HG02588 (cell line): ENCODE data around the gene NOX4.
"Not testable (repeated sequence)": the region's sequence is repeated elsewhere in the genome, so short reads cannot be mapped to it uniquely, and the experiment has no call there.

Experiments used
- ATAC-seq: cut with Tn5 transposase; IDR thresholded peaks from one replicate; pipeline ENCODE4 v1.9.1; 2021; ENCODE audit warnings: mild to moderate bottlenecking, moderate library complexity; ENCODE audit not compliant: unreplicated experiment

NOX4 gene

DNA sequence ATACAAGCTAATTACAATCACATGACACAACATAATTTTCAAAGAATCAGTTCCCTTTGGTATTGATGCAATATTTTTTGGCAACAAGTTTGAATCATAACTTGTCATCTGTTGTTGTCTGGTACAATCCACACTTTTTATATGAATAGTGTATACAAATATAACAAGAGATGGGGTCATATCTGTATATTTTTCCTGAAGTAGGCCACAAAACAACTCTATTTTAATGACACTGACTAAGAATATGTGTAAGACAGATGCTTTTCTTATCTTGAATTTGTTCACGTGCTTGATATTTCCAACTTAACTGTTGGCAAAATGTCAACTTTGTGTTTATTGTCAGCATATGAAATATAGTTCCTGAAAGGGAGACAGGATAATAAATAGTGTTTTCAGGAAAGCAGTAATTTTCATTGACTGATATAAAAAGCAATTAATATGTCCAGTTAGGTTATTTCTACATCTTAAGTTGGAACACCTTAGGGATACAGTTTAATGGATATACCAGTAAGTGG, 27.9 kb downstream of the NOX4 start:
- no peak for ATAC-seq

DNA sequence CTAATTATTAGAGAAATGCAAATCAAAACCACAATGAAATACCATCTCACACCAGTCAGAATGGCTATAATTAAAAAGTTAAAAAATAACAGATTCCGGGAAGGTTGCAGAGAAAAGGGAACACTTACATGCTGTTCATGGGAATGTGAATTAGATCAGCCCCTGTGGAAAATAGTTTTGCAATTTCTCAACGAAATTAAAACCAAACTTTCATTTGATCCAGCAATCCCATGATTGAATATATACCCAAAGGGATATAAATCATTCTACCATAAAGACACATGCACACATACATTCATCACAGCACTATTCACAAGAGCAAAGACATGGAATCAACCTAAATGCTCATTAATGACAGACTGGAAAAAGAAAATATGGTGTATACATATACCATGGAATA, 32.5 kb downstream of the NOX4 start:
- ATAC-seq: no peak

DNA sequence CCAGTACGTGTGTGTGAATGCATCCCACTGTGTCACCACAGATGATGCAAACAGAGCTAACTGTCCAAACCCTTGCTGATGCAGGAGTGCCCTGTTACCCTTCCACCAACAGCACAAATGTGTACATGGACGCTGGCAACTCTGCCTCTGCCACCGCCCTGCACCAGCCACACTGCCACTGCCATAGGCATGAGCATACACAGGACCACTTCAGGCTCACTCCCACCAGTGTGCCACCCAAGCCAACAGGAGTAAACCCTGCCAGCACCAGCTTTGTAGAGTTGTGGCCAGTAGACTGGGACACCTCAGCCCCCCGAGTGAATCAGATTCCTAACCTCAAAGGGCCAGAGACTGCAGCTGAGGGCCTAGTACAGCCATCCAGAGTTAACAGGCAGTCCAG, 34.0 kb downstream of the NOX4 start:
- no peak for ATAC-seq

DNA sequence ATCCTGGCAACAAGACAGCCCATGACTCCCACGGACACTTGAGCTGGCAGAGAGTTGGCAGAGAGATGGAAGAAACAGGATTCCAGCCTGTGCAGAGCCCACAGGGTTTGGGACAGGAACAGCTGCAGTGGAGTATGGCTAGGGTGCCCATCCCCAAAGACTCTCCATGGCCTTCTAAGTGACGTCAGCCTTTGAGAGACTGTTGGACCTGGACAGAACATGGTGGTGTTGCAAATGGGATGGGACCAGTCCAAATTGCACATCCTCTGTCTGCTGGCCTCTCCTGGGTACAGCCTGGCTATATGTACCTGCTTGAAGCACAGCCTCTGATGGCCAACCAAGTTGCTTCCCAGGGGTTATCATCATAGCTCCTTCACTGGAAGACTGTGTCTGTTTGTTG, 34.5 kb downstream of the NOX4 start:
- no peak for ATAC-seq

DNA sequence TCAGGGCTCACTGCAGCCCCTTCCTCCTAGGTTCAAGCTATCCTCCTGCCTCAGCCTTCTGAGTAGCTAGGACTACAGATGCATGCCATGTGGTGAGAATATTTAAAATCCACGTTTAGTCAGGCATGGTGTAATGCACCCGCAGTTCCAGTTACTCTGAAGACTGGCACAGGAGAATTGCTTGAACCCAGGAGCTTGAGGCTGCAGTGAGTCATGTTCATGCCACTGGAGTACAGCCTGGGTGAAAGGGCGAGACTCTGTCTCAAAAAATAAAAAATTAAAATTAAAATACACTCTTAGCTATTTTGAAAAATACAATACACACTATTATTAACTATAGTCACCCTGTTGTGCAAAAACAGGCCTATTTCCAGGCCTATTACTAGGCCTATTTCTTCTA, 38.4 kb downstream of the NOX4 start:
- no peak for ATAC-seq

DNA sequence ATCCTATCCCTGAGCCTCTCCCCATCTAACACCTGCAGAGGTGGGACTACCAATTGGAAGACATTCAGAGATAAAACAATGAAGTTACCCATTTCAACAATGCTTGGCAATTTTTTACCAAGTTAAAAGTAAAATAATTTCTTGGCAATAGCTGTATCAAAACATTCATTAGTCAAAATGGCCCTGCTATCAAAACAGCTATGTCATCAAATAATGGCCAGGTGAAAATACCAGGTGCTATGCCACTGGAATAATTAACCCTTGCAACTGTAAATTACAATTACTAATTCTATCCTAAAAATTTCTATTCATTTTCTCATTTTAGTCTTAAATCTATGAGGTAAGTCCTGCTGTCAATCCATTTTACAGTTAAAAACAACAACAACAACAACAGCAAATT, 43.3 kb downstream of the NOX4 start:
- no peak for ATAC-seq

DNA sequence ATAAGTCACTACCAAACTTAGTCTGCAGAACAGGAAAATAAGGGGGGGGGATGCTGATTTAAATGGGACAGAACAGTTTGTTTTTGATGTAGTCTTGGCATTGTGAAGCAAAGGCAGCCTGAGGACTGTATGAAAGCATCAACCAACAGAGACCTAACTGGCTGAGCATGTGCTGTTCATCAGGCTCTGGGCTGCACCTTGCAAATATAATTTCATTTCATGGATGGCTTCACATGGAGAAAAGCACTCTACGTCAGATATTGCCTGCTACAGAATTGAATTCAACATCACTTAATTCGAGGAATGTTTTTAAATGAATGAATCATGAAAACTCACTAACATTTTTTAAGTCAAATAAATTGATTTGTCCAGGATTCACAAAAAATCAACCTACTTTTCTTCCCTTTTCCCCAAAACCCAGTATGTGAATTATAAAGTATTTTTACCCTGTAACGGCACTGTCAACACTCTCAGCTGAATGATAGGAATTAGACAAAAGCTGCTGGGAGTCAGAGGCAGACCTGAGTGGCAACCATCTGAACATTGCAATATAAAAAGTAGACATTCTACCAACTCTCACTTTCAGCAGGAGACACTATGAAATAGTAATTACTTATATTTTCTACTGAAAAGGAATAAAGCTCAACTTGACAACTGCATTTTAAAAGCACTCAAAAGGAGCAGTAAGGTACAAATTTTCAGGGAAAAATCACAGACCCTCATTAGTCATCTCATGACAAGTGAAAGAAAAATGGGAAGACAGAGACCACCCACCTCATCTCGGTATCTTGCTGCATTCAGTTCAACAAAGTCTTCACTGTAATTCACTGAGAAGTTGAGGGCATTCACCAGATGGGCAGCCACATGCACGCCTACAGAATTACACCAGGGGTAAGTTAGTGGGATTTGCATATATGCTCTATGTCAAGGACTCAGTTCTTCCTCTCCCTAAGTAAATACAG, 47.5 kb downstream of the NOX4 start:
- no peak for ATAC-seq

DNA sequence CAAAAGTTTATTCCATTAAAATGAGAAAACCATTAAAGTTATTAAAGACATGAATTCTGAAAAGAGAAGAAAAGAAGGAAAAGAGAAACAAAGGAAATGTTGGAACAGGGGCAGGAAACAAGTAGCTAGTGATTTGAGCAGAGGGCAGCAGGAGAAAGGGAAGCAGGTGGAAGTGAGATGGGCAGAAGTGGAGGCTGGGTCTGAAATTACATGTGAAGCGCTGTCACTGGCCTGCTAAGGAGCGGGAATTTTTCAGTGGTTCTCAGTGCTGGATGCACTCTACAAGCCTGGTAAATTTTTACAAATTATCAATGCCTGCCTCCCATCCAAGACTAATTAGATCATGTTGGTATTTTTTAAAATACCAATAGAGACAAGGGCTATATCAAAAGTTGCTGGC, 48.4 kb downstream of the NOX4 start:
- no peak for ATAC-seq

DNA sequence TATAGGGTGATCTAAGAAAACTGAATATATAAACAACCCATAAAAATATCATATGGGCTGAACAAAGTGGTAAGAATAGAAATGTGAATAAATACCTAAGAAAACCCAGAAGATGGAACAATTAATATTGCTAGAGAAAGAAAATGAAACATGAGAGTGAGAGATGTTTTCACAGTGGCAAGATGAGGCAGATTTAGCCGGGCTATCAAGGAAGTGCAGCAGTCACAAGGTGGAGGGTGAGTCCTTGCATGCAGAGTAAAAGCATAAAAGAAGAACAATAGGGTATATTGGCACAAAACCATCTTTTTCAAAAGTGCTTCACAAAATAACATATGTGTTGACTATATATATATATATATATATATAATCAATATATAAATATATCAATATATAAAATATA, 49.6 kb downstream of the NOX4 start:
- no peak for ATAC-seq

DNA sequence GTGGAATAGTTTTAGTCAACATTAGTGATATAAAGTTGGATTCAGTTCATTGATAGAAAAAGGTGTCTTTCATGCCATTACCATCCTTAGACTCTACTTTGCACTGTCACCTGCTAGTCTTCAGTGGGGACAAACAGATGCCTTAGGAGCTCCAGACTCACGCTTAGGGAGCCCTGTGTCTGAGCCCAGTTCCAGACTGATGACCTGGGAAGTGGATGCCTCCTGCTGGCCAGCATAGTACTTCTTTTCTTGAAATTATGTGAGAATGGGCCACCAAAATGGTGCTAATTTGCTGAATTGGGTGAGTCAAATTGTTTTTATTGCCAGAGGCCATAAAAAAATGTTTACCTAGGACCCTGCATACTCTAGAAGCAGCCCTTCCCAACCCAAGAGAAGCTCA, 53.9 kb downstream of the NOX4 start:
- ATAC-seq: no peak

DNA sequence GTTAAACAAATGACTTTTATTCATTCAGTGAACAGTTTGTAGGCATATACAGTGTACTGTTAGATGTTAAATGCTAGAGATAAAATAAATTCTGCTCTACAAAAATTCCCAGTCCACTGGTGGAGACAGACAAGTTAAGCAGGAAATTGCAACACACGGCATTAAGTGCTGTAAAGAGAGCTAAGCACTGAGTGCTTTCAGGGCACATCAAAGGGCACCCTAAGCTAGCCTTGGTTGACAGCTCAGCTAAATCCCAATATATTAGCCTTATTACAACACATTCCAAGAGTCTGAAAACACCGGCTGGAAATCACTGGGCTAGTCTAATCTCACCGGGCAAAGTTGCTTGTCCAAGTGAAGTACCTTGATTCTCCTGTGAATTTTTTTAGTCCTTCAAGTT, 55.1 kb downstream of the NOX4 start:
- ATAC-seq: no peak

DNA sequence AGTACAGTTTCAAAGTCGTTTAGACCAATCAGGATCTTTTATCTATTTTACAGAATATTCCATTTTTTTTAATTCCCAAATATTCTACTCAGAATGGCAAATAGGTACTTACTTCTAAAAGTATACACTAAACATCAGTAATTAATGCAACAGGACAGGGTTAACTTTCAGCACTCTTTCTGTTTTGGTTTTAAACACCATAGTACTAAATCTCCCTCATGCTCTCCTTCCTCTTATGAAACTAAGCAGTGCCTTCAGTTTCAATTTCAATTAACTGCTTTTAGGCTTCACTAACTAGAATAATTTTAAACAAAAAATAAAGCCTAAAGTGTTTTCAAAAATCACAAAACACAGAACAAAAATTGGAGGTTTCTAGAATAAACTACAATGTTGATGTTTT, 57.9 kb downstream of the NOX4 start:
- no peak for ATAC-seq

DNA sequence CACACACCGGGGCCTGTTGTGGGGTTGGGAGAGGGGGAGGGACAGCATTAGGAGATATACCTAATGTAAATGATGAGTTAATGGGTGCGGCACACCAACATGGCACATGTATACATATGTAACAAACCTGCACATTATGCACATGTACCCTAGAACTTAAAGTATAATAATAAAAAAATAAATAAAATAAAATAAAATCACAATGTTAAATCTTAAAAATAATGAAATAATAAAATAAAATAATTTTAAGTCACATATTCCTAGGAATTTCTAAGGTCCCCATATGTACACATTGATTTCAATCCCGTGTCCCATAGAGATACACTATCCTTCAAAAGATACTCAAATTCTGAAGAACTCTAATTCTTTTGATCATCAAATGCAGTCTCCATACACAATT, 59.0 kb downstream of the NOX4 start:
- not testable (repeated sequence) for ATAC-seq

DNA sequence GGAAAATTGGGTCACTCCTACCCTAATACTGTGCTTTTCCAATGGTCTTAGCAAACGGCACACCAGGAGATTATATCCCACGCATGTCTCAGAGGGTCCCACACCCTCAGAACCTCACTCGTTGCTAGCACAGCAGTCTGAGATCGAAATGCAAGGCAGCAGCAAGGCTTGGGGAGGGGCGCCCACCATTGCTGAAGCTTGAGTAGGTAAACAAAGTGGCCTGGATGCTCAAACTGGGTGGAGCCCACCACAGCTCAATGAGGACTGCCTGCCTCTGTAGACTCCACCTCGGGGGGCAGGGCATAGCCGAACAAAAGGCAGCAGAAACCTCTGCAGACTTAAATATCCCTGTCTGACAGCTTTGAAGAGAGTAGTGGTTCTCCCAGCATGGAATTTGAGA, 64.7 kb downstream of the NOX4 start:
- ATAC-seq: not testable (repeated sequence)

DNA sequence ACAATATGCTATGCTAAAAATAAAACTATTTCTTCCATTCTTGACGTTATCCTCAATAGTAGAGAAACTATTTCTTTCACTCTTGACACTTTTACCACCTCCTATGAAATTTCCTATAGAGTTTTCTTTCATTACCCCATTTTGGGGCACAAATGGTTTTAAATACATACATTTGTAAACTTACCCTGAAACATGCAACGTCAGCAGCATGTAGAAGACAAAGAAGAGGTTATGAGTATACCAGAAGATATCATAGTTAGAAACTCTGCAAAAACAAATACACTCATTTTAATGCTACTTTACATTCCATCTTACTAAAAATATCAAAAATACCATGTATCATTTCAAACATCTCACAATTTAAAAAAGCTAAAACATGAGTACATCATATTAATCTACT, 69.5 kb downstream of the NOX4 start:
- ATAC-seq: no peak

DNA sequence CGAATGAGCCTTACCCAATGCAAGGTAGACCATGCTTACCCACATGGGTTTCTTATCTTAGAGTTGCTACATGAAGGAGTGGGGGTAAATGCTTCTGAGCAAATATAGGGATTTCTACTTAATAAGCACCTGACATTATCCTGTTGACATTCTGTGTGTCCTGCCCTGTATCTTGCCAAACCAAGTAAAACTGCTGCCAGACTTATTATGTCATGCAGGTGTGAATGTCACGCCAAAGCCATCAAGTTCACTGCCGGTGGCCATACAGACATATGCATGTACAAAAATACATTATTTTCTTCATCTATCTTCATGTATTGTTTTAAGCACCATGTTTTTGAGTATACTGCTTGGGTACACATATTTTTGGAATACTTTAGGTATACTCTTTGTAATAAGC, 70.2 kb downstream of the NOX4 start:
- no peak for ATAC-seq

DNA sequence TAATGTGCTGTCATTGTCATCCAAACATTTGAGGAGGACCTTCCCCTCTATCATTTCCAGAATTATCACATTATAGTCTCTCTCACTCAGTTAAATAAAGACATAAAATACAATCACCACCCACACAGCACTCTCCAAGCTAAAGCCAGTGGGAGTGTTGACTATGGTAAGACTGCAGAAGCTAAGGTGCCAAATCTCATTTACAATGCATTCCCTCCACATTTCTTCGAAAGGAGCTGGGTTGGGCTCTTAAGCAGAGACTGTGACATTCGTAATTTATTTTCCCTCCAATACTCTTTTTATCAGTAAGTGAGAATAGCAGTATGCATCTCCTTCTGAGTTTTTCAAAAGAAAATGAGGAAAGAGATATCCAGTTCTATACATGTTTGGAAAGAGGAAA, 74.2 kb downstream of the NOX4 start:
- ATAC-seq: no peak

DNA sequence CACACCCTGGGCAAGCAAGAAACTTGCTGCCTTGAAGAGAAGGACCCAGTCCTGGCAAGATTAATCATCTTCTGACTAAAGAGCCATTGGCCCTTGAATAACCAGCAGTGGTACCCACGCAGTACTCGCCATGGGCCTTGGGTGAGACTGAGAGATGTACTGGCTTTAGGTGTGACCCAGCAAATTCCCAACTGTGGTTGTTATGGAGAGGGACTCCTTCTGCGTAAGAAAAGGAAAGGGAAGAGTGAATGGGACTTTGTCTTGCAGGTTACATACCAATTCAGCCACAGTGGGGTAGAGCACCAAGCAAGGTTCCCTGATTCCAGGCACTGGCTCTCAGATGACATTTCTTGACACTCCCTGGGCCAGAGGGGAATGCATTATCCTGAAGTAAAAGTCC, 80.1 kb downstream of the NOX4 start:
- not testable (repeated sequence) for ATAC-seq

DNA sequence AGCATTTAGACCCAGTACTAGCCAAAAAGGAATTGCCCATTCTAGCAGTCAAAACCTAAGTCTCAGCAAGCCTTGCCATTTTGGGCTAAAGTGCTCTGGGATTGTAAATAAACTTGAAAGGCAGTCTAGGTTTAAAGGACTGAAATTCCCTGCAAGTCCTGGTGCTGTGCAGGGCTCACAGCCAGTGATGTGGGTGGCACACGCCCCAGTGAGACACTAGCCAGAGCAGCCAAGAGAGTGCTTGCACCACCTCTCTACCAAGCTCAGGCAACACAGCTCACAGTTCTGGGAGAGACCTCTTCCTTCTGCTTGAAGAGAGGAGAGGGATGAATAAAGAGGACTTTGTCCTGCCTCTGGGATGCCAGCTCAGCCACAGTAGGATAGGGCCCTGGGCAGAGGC, 80.5 kb downstream of the NOX4 start:
- ATAC-seq: not testable (repeated sequence)

DNA sequence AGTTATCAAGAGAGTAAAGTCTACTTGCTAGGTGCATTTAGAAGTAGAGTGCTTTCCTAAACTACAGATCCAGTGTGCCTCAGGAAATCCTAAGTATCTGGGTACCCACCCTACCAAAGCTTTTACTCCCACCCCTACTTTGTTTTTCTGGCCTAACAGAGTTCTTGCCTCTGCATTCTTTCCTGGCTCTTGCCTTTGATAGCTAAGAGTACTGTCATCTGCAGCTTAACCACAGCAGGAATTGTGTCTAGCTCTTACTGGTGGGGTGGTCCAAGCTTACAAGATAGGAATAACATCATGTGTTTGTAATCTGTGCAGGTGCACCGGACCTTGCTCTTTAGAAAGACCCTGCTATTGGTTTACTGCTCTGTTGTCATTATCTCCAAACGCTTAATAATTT, 82.7 kb downstream of the NOX4 start:
- not testable (repeated sequence) for ATAC-seq

DNA sequence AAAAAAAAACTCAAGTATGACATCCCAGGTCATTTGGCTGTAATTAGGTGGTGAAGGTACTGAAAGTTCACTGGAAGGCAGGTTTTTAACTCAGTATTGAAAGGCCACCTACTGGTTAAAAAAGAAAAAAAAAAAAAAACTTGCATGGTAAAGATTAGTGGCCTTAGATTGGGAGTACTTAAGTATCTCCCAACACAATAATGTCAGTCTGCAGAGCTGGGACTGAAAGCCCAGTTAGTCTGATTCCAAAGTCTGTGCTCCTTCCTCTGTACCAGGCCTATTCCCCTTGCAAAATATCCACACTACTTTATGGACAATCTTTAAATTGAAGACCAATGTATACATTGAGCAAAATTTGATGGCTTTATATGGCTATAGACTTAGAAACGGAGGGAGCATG, 85.5 kb downstream of the NOX4 start:
- ATAC-seq: no peak

DNA sequence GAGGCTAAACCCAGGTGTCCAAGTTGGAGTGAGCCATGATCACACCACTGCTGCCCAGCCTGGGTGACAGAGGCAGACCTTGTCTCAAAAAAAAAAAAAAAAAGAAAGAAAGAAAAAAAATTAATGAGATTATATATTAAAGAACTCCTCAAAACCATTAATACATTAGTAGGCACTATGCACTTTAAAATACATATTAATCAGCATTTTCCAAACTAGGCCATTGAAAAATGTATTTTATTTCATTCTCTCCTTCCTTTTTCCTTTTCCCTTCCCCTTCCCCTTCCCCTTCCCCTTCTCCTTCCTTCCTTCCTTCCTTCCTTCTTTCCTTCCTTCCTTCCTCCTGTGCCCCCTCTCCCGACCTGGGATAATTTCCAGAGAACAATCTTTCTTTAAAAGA, 99.5 kb downstream of the NOX4 start:
- ATAC-seq: not testable (repeated sequence)

DNA sequence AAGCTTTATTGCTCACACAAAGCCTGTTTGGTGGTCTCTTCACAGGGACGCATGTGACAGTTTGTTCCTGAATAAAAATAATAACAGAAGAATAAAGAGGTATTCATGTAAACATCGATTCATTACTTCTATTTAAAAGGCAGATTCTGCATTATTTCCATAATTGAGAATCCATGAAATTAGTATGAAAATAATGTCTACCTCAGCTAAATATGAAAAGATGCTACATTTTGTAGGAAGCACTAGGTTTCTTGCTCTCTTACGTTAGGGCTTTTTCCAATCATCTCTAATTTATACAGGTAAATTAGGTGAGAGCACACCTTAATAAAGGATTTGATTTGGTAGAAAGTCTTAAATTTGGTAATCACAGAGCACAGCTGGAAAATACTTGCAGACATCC, 103.7 kb downstream of the NOX4 start:
- not testable (repeated sequence) for ATAC-seq
